ENCODE measurements around the gene MPRIP.

The MPRIP gene

DNA sequence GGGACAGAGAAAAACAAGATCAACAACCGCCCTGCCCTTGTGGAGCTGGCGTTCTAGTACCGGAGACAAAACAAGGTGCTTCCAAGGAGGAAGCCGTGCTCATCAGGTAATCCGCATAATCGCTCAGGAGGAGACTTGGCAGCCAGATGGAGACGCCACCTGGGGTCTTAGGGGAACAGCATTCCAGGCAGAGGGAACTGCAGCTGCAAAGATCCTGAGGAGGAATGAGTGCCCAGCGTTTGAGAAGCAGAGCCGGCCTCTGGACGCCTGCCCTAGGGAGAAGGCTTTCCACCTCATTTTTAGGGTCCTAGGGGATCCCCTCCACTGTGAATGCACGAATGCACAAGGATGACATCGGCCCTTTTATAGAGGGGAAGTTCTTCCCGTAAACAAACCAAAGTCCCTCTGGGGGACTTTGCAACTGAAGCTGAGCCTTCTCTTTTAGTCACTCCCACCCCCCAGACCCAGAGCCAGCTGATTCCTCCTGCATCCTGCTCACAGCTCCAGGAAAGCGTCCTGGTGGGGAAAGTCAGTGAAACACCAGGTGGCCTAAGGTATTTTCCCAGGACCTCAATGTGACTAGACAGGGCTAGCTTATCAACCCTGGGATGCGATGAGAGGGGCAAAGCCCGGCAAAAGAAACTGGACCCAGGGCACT lies 13.2 kb upstream of the MPRIP start:
- DNase-seq (ENCODE audit: low read depth) = no peak

DNA sequence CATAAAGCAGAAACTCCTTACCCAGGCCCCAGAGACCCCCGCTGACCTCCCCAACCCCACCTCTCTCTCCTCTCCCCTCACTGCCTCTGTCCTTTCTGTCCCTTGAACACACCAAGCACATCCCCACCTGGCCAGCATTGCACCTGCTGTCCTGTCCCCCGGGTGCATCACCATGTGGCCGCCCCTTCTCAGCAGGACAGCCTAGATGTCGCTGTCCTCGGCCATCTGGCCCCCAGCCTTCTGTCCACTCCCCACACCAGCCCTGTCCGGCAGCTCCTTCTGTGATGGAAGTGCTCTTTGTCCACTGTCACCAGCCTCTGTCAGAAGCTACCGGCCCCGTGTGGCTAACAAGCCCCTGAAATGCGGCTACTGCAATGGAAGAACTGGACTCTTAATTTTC lies 12.3 kb upstream of the MPRIP start:
- no peak for DNase-seq (ENCODE audit: low read depth)

DNA sequence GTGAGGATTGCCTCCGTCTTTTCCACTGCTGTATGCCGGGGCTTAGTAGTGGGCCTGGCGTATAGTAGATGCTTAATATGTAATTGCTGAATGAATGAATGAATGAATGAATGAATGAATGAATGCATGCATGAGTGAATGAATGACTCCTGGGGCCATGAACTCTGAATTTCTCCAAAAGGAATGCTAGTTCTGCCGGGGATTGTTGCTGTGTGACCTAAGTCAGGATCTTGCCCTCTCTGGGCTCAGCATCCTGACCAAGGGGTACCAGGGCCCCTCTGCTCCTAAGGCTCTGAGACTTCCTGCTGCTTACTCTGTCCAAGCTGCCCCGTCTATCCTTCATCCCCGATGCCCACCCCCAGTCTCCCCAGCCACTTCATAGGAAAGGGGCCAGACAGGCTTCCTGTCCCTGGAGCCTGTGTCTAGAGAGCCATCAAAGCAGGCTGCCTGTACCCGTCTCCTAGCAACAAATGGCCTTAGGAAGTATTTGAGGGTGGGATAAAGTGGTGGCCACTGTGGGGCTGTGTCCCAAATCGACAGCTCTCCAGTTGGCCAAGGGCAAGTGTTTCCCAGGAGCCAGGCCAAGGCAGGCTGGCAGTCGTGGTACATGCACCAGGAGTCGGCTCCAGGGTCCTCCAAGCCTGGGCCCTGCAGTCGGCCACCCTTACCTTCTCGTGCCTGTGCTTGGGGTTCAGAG lies 11.6 kb upstream of the MPRIP start:
- no peak for DNase-seq (ENCODE audit: low read depth)

GRCh38 chr17:17032131-17032692 lies 10.0 kb upstream of the MPRIP start:
- DNase-seq (ENCODE audit: low read depth) = no peak

- no peak for DNase-seq (ENCODE audit: low read depth)
Observed at GRCh38 chr17:17033466-17033865, 8.8 kb upstream of the MPRIP start.

DNA sequence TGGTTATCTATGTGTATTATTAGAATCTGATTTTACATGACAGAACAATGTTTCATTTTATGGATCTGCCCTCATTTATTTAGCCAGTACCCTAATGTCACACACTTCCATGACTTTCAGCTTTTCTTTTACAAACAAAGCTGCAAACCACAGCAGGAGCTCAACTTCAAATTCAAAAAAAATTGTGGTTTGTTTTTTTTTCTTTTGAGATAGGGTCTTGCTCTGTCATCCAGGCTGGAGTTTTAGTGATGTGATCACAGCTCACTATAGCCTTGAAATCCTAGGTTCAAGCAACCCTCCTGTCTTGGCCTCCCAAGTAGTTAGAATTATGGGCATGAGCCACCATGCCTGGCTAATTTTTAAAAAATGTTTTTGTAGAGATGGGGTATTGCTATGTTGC lies 8.2 kb upstream of the MPRIP start:
- no peak for DNase-seq (ENCODE audit: low read depth)

GRCh38 chr17:17034496-17035075 lies 7.7 kb upstream of the MPRIP start:
- DNase-seq (ENCODE audit: low read depth) = no peak

DNA sequence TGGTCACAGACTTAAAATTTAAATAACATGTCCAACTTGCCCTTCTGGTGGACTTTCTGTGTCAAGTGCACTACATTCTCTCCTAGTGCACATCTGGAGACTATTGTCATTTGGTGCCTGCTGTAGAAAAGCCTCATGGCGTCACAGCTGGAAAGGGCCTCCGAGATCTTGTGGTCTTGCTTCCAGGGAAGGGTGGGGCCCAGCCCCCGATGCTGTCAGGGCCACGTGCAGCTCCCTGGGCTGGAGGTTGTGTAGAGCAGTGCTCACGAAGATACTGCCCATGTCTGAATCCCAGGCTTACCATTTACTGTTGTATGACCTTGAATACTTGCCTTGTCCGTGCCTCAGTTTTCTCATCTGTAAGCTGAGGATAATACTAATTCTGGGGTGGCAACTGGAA lies 6.8 kb upstream of the MPRIP start:
- no peak for DNase-seq (ENCODE audit: low read depth)

GRCh38 chr17:17035920-17036523 lies 6.2 kb upstream of the MPRIP start:
- no peak for DNase-seq (ENCODE audit: low read depth)

DNA sequence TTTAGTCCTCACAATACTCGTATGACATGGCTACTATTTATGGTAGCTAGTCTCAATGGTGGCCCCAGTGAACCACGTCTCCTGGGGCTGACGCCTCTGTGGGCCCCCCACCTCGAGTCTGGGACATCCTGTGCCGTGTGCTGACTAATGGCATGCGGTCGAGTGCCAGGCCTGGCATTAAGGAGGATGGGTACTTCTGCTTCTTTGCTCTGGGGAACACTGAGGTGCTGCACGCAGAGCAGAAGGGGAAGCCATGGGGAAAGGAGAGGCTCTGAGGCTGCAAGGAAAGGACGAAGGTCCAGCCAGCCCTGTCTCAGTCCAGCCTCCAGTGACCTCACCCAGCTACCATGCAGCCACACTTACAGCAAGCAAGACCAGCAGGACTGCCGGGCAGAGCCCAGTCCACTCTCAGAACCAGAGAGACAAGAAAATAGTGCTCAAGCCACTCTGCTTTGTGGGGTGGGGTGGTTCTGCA lies 5.7 kb upstream of the MPRIP start:
- DNase-seq (ENCODE audit: low read depth) = no peak

GRCh38 chr17:17039911-17040310 lies 2.3 kb upstream of the MPRIP start:
- no peak for DNase-seq (ENCODE audit: low read depth)

- DNase-seq (ENCODE audit: low read depth) = no peak
Observed at GRCh38 chr17:17041018-17041521, 1.2 kb upstream of the MPRIP start.

GRCh38 chr17:17041571-17042383 lies 480 bp upstream of the MPRIP start:
- peak; percentile 88 for DNase-seq (ENCODE audit: low read depth)

- no peak for DNase-seq (ENCODE audit: low read depth)
Observed at GRCh38 chr17:17042851-17043460, 699 bp downstream of the MPRIP start.

GRCh38 chr17:17043461-17044271 lies 1.4 kb downstream of the MPRIP start:
- DNase-seq (ENCODE audit: low read depth) = no peak

GRCh38 chr17:17044846-17045561 lies 2.7 kb downstream of the MPRIP start:
- DNase-seq (ENCODE audit: low read depth) = no peak

DNA sequence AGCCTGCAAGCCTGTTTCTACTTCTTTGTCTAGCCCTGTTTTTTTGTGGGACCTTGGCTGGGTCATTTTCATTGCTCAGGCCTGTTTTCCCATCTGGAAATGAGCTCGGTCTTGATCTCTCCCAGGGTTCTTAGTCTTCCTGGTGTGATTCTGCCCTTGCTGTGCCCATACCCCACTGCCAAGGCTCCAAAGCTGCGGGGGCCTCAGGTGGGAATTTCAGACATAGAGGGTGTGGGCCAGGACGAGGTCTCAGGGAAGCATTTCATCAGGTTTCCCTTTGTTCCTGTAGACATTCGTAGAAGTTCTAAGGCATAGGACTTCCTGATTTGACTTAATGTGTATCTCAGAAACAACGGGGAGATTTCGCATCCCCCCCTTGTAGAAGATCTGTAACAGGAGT lies 5.8 kb downstream of the MPRIP start:
- no peak for DNase-seq (ENCODE audit: low read depth)

DNA sequence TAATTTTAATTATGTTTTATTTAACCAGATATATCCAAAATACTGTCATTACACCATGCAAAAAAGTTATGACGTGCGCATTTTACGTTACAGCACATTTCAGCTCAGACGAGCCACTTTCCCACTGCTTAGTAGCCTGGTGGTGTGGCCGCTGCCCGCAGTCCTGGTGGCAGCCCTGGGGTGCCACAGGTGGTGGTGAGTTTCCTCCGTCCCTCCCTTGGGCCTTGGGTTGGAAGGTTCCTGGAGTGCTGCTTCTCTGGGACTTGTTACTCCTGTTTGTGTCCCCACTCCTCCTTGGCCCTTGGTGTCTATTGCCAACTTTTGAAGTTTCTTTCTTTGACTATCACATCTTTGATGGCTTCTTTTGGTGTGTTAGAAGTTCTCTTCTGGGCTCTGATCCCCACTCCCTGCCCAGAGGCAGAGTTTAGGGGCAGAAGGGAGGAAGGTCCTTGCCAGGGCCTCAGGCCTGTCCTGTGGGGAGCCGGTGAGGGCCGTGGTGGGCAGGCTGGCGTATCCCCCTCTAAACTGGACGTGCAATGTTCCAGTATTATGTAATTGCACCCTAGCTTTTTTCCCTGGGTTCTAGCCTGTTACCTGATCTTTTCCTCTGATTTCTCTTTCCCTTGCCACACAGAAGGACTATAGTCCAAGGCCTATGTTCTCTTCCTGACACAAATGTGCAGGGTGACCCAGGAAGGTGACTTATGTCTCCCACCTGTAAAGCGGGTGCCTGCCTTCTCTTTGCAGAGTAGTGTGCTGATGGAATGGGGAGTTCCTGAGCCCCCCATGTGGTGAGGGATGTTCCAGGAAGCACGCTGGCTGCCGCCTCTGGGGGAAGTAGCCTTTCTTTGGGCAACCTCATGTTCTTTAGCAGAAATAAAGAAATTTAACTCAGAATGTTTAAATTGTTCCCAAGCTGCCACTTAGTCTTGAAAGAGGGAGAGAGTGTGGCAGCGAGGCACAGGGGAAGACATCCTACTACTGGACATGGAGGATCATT lies 8.4 kb downstream of the MPRIP start:
- no peak for DNase-seq (ENCODE audit: low read depth)
